Activated T-cell treated with anti-CD3 and anti-CD28 coated beads, Interleukin-2, amount 50 U/mL, for 72 hours (primary cell): ENCODE results near the gene PCK2. TPM values are rescaled to one million over a fixed set of nuclear protein-coding genes. Genes with fewer than 3 reads are reported as not detected.

Source experiments
- ATAC-seq, 2 donors: fragments of 150-1000 bp; cut with Tn5 transposase; replicated peaks in 1 of 2; 2 replicates each; pipeline ENCODE4 v1.10.0; 2021; ENCODE audit warnings: moderate library complexity in 2 of 2, mild to moderate bottlenecking in 1 of 2
- DNase-seq, 2 donors: peaks; one replicate each; pipeline ENCODE4 v3.0.0; 2021 to 2022; ENCODE audit warnings: mixed read lengths in 1 of 2
- H3K27ac Mint-ChIP-seq: one replicate; pipeline ENCODE4 v1.8.0; 2022; ENCODE audit warnings: mild to moderate bottlenecking, moderate library complexity, mixed read lengths
- H3K27me3 Mint-ChIP-seq: one replicate; pipeline ENCODE4 v1.8.0; 2022; ENCODE audit warnings: low read depth, mixed read lengths
- H3K36me3 Mint-ChIP-seq, 2 donors: one replicate each; pipeline ENCODE4 v1.8.0; 2022; ENCODE audit warnings: mixed read lengths in 2 of 2, mild to moderate bottlenecking in 1 of 2; ENCODE audit not compliant: insufficient read depth in 2 of 2
- H3K4me1 Mint-ChIP-seq: one replicate; pipeline ENCODE4 v1.8.0; 2022; ENCODE audit warnings: low read depth, mixed read lengths
- H3K4me3 Mint-ChIP-seq, 2 donors: one replicate each; pipeline ENCODE4 v1.8.0; 2022; ENCODE audit warnings: mild to moderate bottlenecking in 2 of 2, mixed read lengths in 2 of 2, moderate library complexity in 2 of 2
- H3K9me3 Mint-ChIP-seq, 2 donors: one replicate each; pipeline ENCODE4 v1.8.0; 2022; ENCODE audit warnings: mixed read lengths in 2 of 2
- total RNA-seq, 2 donors: library from RNA; stranded (reverse); gene quantifications; one replicate each; pipeline ENCODE4 v1.2.3, GENCODE V29; 2022

Gene PCK2
- total RNA-seq, 2 donors from 2014 or later: 161 to 180 TPM

DNA sequence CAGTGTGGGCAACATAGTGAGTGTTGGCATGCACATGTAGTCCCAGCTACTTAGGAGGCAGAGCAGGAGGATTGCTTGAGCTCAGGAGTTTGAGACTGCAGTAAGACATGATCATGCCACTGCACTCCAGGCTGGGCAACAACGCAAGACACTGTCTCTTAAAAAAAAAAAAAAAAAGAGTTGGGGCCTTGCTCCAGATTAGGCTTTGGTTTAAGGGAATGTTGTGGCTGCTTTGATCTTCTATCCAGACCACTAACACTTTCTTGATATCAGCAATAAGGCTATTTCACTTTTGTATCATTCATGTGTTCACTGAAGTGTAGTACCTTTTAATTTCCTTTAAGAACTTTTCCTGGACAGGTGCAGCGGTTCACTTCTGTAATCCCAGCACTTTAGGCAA lies 33.6 kb downstream of the PCK2 start:
- peaks cover 22% of the 10 kb centered on the region for H3K4me1 Mint-ChIP-seq
- no peak for DNase-seq
- H3K27ac Mint-ChIP-seq: no peak overlapping the region
- H3K27me3 Mint-ChIP-seq: no peaks in the 10 kb centered on the region
- ATAC-seq: no peak
- no peak overlapping the region for H3K4me3 Mint-ChIP-seq
- H3K9me3 Mint-ChIP-seq: no peaks in the 10 kb centered on the region
- H3K36me3 Mint-ChIP-seq: peaks cover 1 to 4% of the 10 kb centered on the region in 2 donors

DNA sequence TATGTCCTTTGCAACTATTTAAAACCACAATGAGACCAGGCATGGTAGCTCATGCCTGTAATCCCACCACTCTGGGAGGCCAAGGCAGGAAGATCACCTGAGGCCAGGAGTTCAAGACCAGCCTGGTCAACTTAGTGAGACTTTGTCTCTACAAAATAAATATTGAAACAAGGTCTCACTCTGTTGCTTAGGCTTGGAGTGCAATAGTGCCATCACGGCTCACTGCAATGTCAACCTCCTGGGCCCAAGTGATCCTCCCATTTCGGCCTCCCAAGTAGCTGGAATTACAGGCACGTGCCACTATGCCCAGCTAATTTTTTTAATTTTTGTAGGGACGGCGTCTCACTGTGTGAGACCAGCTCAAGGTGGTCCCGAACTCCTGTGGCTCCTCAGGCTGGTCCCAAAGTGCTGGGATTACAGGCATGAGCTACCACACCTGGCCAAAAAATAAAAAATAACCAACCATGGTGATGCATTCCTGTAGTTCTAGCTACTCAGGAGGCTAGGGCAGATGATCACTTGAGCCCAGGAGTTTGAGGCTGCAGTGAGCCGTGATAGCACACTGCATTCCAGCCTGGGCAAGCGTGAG lies 35.4 kb downstream of the PCK2 start:
- no peaks in the 10 kb centered on the region for H3K27me3 Mint-ChIP-seq
- no peaks in the 10 kb centered on the region for H3K36me3 Mint-ChIP-seq
- no peak for ATAC-seq
- H3K27ac Mint-ChIP-seq: no peak overlapping the region
- no peaks in the 10 kb centered on the region for H3K9me3 Mint-ChIP-seq
- DNase-seq: no peak
- no peak overlapping the region for H3K4me3 Mint-ChIP-seq
- peaks cover 23% of the 10 kb centered on the region for H3K4me1 Mint-ChIP-seq

DNA sequence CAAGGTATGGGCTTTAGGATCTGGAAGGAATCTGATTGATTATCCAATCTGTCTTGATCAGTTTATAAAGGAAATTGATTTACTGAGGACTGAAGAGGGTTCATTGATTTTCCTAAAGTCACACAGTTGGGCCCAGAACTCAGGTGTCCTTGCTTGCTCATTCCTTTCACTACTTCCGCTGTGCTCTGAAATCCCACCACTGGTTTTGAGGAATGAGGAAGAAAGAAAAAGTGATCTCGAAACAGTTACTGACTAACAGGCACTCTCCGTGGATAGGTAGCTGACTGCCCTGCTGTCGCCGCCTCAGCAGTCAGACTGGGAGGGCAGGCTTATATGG lies 36.2 kb downstream of the PCK2 start, which contains the start of gene FITM1:
FITM1 (plus strand) TSS at position 280 of the 337 bp plus-strand sequence. CDS start 905 bp downstream, outside the sequence.
- H3K27ac Mint-ChIP-seq: no peak within 1 kb of the TSS
- DNase-seq (no peak), ATAC-seq (no peak)
- no peaks in the 10 kb centered on the region for H3K9me3 Mint-ChIP-seq
- H3K36me3 Mint-ChIP-seq: no peaks in the 10 kb centered on the region
- H3K4me3 Mint-ChIP-seq: no peak within 1 kb of the TSS
- peaks cover 29% of the 10 kb centered on the region for H3K4me1 Mint-ChIP-seq
- no peaks in the 10 kb centered on the region for H3K27me3 Mint-ChIP-seq

DNA sequence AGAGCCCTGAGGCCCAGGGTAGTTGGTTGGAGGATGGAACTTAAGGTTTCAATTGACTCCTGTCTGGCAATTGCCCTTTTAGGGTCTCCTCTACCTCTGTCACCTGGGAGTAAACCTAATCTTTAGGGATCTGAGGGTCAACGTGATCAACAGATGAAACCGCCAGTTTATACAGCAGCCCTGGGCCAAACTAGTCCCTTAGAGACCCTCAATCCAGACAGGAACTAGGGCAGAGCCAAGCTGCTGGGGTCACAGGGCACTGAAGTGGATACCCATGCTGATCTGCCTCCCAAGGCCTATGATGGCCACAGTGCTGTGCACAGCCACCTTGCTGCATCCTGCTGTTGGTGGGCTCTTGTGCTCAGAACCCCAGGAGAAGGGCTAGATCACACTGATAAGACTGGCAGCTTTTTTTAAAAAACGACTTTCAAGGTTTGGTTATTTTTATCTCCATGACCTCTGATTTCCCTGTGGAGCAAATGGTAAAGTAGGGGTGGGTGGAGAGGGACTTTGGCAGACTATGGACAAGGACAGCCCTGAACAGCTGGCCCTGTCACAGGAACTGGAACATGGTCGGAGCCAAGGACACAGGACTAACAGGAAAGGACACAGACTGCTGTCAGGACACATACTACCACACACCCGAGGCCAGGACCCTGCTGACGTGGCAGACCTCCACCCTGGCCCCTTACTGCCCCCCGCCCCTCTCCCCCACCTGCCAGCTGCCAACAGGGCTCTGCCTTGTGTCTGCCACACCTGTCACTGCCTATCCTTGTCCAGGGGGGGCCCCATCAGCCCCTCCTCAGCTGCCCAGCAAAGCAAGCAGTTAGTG lies 36.8 kb downstream of the PCK2 start:
- DNase-seq (no peak), ATAC-seq (no peak)
- Mint-ChIP-seq H3K27me3 (no peaks in the 10 kb centered on the region), H3K4me1 (peaks cover 32% of the 10 kb centered on the region), H3K4me3 (no peak overlapping the region), H3K9me3 (no peaks in the 10 kb centered on the region), H3K27ac (no peak overlapping the region), H3K36me3 (no peaks in the 10 kb centered on the region)

DNA sequence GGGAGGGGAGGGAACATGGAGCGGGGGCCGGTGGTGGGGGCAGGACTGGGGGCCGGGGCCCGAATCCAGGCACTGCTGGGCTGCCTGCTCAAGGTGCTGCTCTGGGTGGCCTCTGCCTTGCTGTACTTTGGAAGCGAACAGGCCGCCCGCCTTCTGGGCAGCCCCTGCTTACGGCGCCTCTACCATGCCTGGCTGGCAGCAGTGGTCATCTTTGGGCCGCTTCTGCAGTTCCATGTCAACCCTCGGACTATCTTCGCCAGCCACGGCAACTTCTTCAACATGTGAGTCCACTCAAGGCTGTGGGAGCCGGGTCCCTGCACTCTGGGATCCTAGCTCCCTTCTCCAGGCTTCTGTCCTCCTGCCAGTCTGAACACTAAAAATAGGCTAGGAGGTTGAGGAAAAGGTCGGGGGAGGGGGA lies 37.4 kb downstream of the PCK2 start:
- ATAC-seq (no peak), DNase-seq (no peak)
- H3K4me3 Mint-ChIP-seq: peak overlapping the region in 1 of 2 donors; percentile 33
- no peaks in the 10 kb centered on the region for H3K27me3 Mint-ChIP-seq
- peaks cover 32% of the 10 kb centered on the region for H3K4me1 Mint-ChIP-seq
- no peak overlapping the region for H3K27ac Mint-ChIP-seq
- H3K36me3 Mint-ChIP-seq: no peaks in the 10 kb centered on the region
- H3K9me3 Mint-ChIP-seq: no peaks in the 10 kb centered on the region

DNA sequence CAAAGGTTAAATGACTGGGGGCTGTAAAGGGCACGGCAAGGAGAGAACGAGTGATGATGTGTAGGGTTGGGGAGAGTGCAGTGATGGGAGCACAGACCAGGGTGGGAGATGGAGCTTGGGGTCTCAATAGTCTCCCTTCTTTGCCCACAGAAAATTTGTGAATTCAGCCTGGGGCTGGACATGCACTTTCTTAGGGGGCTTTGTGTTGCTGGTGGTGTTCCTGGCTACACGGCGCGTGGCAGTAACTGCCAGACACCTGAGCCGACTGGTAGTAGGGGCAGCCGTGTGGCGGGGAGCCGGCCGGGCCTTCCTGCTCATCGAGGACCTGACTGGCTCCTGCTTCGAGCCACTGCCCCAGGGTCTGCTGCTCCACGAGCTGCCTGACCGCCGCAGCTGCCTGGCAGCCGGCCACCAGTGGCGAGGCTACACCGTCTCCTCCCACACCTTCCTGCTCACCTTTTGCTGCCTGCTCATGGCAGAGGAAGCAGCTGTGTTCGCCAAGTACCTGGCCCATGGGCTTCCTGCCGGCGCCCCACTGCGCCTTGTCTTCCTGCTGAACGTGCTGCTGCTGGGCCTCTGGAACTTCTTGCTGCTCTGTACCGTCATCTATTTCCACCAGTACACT lies 38.1 kb downstream of the PCK2 start:
- Mint-ChIP-seq H3K9me3 (no peaks in the 10 kb centered on the region), H3K27me3 (no peaks in the 10 kb centered on the region), H3K4me1 (peaks cover 38% of the 10 kb centered on the region), H3K27ac (peak overlapping the region; percentile 42), H3K36me3 (peaks cover 3 to 5% of the 10 kb centered on the region in 2 donors), H3K4me3 (peak overlapping the region; percentile 54 to 64)
- DNase-seq (peak; percentile 44 to 49), ATAC-seq (no peak)

DNA sequence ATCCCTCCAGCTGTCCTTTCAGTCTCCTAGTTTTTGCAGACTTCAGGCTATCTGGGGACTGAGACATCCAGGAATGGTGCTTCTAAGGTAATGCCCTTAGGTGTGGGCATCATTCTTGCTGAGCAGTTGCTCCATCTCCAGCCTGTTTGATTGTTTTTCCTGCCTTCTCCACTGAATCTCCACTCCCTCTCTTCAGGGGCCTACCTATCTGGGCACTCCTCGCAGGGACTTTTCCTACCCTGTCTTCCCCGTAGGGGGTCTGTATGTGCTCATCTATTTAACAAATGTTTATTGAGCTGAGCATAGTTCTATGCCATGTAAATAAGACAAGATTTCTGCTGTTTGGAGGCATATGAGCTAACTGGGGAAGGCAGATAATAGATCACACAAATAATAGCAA lies 38.9 kb downstream of the PCK2 start:
- DNase-seq (no peak), ATAC-seq (no peak)
- no peaks in the 10 kb centered on the region for H3K9me3 Mint-ChIP-seq
- peak overlapping the region; percentile 54 to 64 for H3K4me3 Mint-ChIP-seq
- peaks cover 44% of the 10 kb centered on the region for H3K4me1 Mint-ChIP-seq
- H3K27me3 Mint-ChIP-seq: no peaks in the 10 kb centered on the region
- H3K36me3 Mint-ChIP-seq: peaks cover 4 to 6% of the 10 kb centered on the region in 2 donors
- peak overlapping the region; percentile 42 for H3K27ac Mint-ChIP-seq

DNA sequence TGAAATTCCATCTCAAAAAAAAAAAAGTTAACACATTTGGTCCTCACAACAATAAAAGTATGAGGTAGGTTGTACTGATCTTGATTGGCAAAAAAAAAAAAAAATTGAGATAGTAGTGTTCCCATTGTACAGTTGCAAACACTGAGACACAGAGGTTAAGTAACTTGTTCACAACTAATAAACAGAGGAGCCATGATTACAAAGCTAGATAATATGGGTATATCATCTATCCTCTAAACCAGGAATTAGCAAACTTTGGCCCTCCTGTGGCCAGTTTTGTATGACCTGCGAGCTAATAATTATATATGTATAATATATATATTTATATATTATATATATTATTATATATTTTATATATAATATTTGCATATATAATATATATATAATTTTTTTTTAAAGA lies 39.6 kb downstream of the PCK2 start:
- Mint-ChIP-seq H3K9me3 (no peaks in the 10 kb centered on the region), H3K36me3 (peaks cover 8 to 10% of the 10 kb centered on the region in 2 donors)
- DNase-seq: no peak

DNA sequence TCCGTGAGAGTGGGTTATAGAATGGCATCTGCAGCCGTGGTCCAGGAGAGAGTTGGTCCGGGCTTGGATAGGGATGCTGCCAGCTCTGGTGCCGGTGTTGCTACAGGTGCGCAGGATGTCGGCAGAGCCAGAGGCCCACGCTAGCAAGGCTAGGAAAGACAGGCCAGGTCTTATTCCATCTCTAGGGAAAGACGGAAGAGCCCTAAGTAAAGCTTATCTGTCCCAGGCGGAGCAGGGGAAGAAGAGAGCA lies 41.4 kb downstream of the PCK2 start:
- peak; percentile 0 to 1 for ATAC-seq
- H3K4me3 Mint-ChIP-seq: peak overlapping the region; percentile 92 to 95

More for the DNA sequence above, 39.6 kb downstream of the PCK2 start:
- no peak overlapping the region for H3K4me3 Mint-ChIP-seq
- peaks cover 49% of the 10 kb centered on the region for H3K4me1 Mint-ChIP-seq
- no peak overlapping the region for H3K27ac Mint-ChIP-seq
- ATAC-seq: no peak
- H3K27me3 Mint-ChIP-seq: no peaks in the 10 kb centered on the region

DNA sequence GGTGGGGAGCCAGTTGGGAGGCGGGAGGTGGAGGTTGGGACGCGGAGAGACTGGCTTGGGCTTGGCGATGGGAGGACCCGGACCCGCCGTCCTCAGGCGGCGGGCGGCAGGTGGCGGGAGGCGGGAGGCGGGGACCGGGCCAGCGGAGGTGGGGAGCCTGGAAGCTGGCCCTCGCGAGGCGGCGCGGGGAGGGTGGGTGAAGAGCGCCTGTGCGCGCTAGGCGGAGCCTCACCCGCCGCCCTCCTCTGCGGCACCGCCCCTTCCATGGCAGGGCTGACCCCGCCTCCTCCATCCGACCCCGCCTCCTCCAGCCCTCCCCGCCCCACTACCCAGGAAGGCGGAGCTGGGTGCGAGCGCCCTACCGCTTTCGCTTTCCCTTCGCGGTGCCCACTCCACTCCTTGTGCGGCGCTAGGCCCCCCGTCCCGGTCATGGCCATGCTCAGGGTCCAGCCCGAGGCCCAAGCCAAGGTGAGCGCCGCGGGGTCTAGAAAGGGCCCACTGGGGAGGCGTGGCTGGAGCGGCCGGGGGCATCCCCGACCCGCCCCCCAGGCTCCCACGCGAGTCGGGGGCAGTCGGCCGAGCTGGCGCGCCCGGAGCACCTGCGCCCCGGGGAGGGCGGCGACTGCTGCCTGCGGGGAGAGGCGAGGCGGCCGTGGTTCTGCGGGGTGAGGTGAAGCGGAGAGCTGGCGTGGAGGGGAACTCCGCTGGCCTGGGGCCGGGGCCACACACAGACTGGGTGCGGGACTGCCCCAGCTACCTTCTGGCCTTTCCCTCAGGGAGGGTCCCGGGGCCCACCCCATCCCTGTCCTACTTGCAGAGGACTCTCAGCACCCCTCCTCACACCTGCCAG lies 41.9 kb downstream of the PCK2 start, which contains the start of gene PSME1:
PSME1 (plus strand) TSS at position 361 of the 850 bp plus-strand sequence; CDS start at position 430, 69 bp downstream.
- ATAC-seq (peak; percentile 94 to 97), DNase-seq (peak; percentile 95 to 97)
- H3K4me3 Mint-ChIP-seq: peak within 1 kb of the TSS; percentile 92 to 95
- peaks cover 11 to 21% of the 10 kb centered on the region in 2 donors for H3K36me3 Mint-ChIP-seq
- H3K4me1 Mint-ChIP-seq: peaks cover 61% of the 10 kb centered on the region
- peak within 1 kb of the TSS; percentile 91 for H3K27ac Mint-ChIP-seq
- no peaks in the 10 kb centered on the region for H3K9me3 Mint-ChIP-seq
- H3K27me3 Mint-ChIP-seq: no peaks in the 10 kb centered on the region

More for the DNA sequence above, 41.4 kb downstream of the PCK2 start:
- Mint-ChIP-seq H3K27me3 (no peaks in the 10 kb centered on the region), H3K9me3 (no peaks in the 10 kb centered on the region), H3K4me1 (peaks cover 61% of the 10 kb centered on the region), H3K36me3 (peaks cover 11 to 18% of the 10 kb centered on the region in 2 donors), H3K27ac (peak overlapping the region; percentile 90)
- no peak for DNase-seq

DNA sequence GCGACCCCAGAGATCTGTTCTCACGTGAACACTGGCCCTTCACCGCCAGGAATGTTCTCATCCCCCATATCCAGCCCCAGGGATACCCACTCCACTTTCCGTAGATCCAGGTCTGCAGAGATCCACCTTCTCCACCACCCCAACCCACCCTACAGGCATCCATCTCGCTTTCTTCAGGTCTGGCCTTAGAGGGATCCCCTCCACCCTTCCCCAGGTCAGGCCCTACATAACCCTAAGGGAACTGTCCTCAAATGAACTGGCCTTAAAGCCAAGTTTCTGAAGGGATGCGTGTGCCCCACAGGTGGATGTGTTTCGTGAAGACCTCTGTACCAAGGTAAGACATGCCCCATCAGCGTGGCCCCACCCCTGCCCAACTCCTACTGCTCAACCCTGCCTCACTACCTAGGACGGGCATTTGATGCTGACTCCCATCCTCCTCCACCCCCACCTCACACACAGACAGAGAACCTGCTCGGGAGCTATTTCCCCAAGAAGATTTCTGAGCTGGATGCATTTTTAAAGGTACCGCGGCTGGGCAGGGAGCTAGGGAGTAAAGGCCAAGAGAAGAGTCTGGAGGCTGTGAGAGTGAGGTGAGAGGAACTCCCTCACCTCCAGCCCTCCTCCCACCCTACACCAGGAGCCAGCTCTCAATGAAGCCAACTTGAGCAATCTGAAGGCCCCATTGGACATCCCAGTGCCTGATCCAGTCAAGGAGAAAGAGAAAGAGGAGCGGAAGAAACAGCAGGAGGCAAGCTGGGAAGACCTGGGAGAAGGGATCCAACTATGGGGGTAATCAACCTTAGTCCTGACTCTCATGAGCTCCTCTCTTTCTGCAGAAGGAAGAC lies 42.8 kb downstream of the PCK2 start:
- Mint-ChIP-seq H3K9me3 (no peaks in the 10 kb centered on the region), H3K4me1 (peaks cover 61% of the 10 kb centered on the region), H3K4me3 (peak overlapping the region; percentile 92 to 95), H3K27me3 (no peaks in the 10 kb centered on the region), H3K36me3 (peaks cover 11 to 22% of the 10 kb centered on the region in 2 donors), H3K27ac (peak overlapping the region; percentile 91)
- no peak for ATAC-seq
- DNase-seq: no peak
